Endothelial cell of umbilical vein (primary cell): ENCODE results near the gene PRPF8. TPM values are rescaled to one million over a fixed set of nuclear protein-coding genes. Genes with fewer than 3 reads are reported as not detected.
A peak's percentile ranks its signal among the peaks of the same experiment; 100 is the strongest.

Experiments
- BruUV-seq: library from RNA; stranded (reverse); fragments of 400-500 nt; replicated peaks from 2 replicates; lab custom pipeline; 2021; lab: Mats Ljungman, UMichigan
- CTCF ChIA-PET: fragments of 300-600, 350-600 bp; sonication (Branson Sonifier 250); formaldehyde crosslinking; loops from one replicate; lab custom pipeline; 2021; ENCODE audit warnings: antibody characterized with exemption, inconsistent platforms; lab: Charles Lee
- POLR2A ChIA-PET: fragments of 300-600, 350-600 bp; sonication (Branson Sonifier 250); formaldehyde crosslinking; loops from one replicate; lab custom pipeline; 2021; ENCODE audit warnings: antibody characterized with exemption, inconsistent platforms; lab: Charles Lee
- DNase-seq: peaks from one replicate; pipeline ENCODE4 v3.0.0-alpha.2; 2011; ENCODE audit warnings: low read depth, low spot score
- FAIRE-seq: peaks from 2 replicates; lab custom pipeline; 2011; peaks lifted over from hg19 to GRCh38; lab: Jason Lieb, UNC
- H2AFZ ChIP-seq: 2 replicates; pipeline ENCODE4 v1.6.0; 2012; ENCODE audit warnings: low read depth, low read length, control low read depth, inconsistent platforms
- H3K27ac ChIP-seq: 2 replicates; pipeline ENCODE4 v1.5.1; 2011; ENCODE audit warnings: low read depth, mild to moderate bottlenecking, control low read depth, low read length, moderate library complexity; ENCODE audit not compliant: insufficient read depth
- H3K27me3 ChIP-seq, 2 experiments: 2 replicates each; pipeline versions ENCODE4 v1.6.0 to v1.6.1; 2011; ENCODE audit warnings: low read length in 2 of 2, mixed read lengths in 1 of 2; ENCODE audit not compliant: control insufficient read depth in 2 of 2, insufficient read depth in 2 of 2
- H3K36me3 ChIP-seq, 2 experiments: 2 replicates in 1 of 2; 3 replicates in 1 of 2; pipeline ENCODE4 v1.5.1; 2011; ENCODE audit warnings: low read length in 2 of 2, mild to moderate bottlenecking in 1 of 2, moderate library complexity in 1 of 2; ENCODE audit not compliant: control insufficient read depth in 2 of 2, insufficient read depth in 2 of 2; ENCODE audit errors: extremely low read depth in 1 of 2
- H3K4me1 ChIP-seq: 3 replicates; pipeline ENCODE4 v1.5.1; 2011; ENCODE audit warnings: mild to moderate bottlenecking, low read length; ENCODE audit not compliant: control insufficient read depth, insufficient read depth; ENCODE audit errors: extremely low read depth
- H3K4me2 ChIP-seq: 2 replicates; pipeline ENCODE4 v1.6.1; 2011; ENCODE audit warnings: low read length, control low read depth, mixed read lengths; ENCODE audit not compliant: insufficient read depth
- H3K4me3 ChIP-seq, 3 experiments: fragments of 200-600 bp in 1 of 3; sonication (generic), shearing (Covaris generic) in 1 of 3; replicated peaks in 1 of 3; 2 replicates each; pipeline ENCODE4 v1.5.1; 2011 to 2016; ENCODE audit warnings: control low read depth in 3 of 3, low read length in 3 of 3, mild to moderate bottlenecking in 2 of 3, inconsistent platforms in 1 of 3, low read depth in 1 of 3, moderate library complexity in 1 of 3; ENCODE audit not compliant: insufficient read depth in 1 of 3
- H3K79me2 ChIP-seq: 2 replicates; pipeline ENCODE4 v1.6.0; 2012; ENCODE audit warnings: low read length, inconsistent platforms; ENCODE audit not compliant: control insufficient read depth, insufficient read depth
- H3K9ac ChIP-seq: replicated peaks from 2 replicates; pipeline ENCODE3; 2011; ENCODE audit warnings: low read length, control low read depth; ENCODE audit not compliant: insufficient read depth; ENCODE audit errors: extremely low read depth
- H3K9me1 ChIP-seq: replicated peaks from 3 replicates; pipeline ENCODE4 v1.6.0; 2011; ENCODE audit warnings: mild to moderate bottlenecking, low read length; ENCODE audit not compliant: control insufficient read depth, insufficient read depth; ENCODE audit errors: extremely low read depth
- H3K9me3 ChIP-seq: replicated peaks from 2 replicates; pipeline ENCODE4 v1.5.1; 2012; ENCODE audit warnings: low read length, inconsistent platforms; ENCODE audit not compliant: control insufficient read depth, insufficient read depth
- H4K20me1 ChIP-seq: replicated peaks from 2 replicates; pipeline ENCODE3; 2011; ENCODE audit warnings: mild to moderate bottlenecking, low read length; ENCODE audit not compliant: control insufficient read depth, insufficient read depth; ENCODE audit errors: extremely low read depth
- CTCF ChIP-seq, 2 donors: IDR thresholded peaks; 1 replicate in 1 of 2; 2 replicates in 1 of 2; pipeline ENCODE4 v1.5.1; 2011; ENCODE audit warnings: low read length in 2 of 2, mild to moderate bottlenecking in 2 of 2, moderate library complexity in 2 of 2, control low read depth in 1 of 2, inconsistent platforms in 1 of 2, low read depth in 1 of 2; ENCODE audit not compliant: insufficient read depth in 1 of 2; ENCODE audit errors: extremely low read depth in 1 of 2
- EZH2 ChIP-seq: IDR thresholded peaks from 2 replicates; pipeline ENCODE4 v1.6.1; 2012; ENCODE audit warnings: borderline replicate concordance, low read depth, mild to moderate bottlenecking, moderate library complexity, low read length, inconsistent platforms; ENCODE audit not compliant: severe bottlenecking
- FOS ChIP-seq: IDR thresholded peaks from 2 replicates; pipeline ENCODE4 v1.6.1; 2011; ENCODE audit warnings: mild to moderate bottlenecking, low read length, moderate library complexity, borderline replicate concordance; ENCODE audit not compliant: insufficient read depth
- POLR2A ChIP-seq: IDR thresholded peaks from 2 replicates; pipeline ENCODE4 v1.6.1; 2012; ENCODE audit warnings: low read depth, mild to moderate bottlenecking, control low read depth, low read length
- dilution Hi-C: fragments of 300-500 bp; cut with MboI; formaldehyde crosslinking; loops from one replicate; pipeline ENCODE4 v1.15.0; 2019; ENCODE audit warnings: low sequenced_read_pairs; ENCODE audit not compliant: extremely low pct_ligation_motif_present
- intact Hi-C: fragments of 100-400 bp; cut with micrococcal nuclease; formaldehyde crosslinking; loops from one replicate; pipeline ENCODE4 v1.10.0; 2022
- polyA plus RNA-seq, 4 experiments: library from polyadenylated mRNA; depleted of rRNA in 3 of 4; stranded (reverse) in 3 of 4; unstranded in 1 of 4; fragments of >200 nt; gene quantifications; 2 replicates each; pipeline versions ENCODE4 v1.2.1 to v1.2.3, GENCODE V29; 2011 to 2012; ENCODE audit warnings: missing spikeins in 1 of 4
- total RNA-seq: library from RNA; stranded (reverse); gene quantifications from 2 replicates; pipeline ENCODE4 v1.2.3, GENCODE V29; 2021

PRPF8 gene
- total and polyA plus RNA-seq, 2 donors (not counting 3 experiments of a cell fraction or from before 2014, with no cell fraction given): 215 to 301 TPM

- H2AFZ ChIP-seq: no peak overlapping the region
- POLR2A ChIA-PET: interaction anchor here (0.6 to 3.4 kb wide), 12 partner anchors 32 to 188 kb away, joined by 3 to 16 read pairs (median 4); partner anchors contain the start of genes PITPNA and RILP
These were observed 31.1 kb upstream of the PRPF8 start for GRCh38 chr17:1715803-1716075.

More at GRCh38 chr17:1715803-1716075, 31.1 kb upstream of the PRPF8 start:
- Histone ChIP-seq H3K4me2 (no peak overlapping the region), H3K36me3 (peaks cover 19 to 20% of the 10 kb centered on the region in 2 experiments), H3K9me3 (no peaks in the 10 kb centered on the region), H3K27me3 (no peaks in the 10 kb centered on the region), H3K9me1 (no peaks in the 10 kb centered on the region), H3K4me3 (peak overlapping the region; percentile 57 to 97 (median 76)), H3K27ac (peak overlapping the region; percentile 55), H3K79me2 (peaks cover 41% of the 10 kb centered on the region), H3K9ac (peak overlapping the region; percentile 87), H3K4me1 (peaks cover 37% of the 10 kb centered on the region), H4K20me1 (no peaks in the 10 kb centered on the region)
- no peak for FAIRE-seq
- dilution Hi-C loops: no loop called here
- CTCF ChIA-PET: interaction anchor here (1.5 to 12.8 kb wide), 4 partner anchors 46 to 153 kb away, joined by 3 to 262 read pairs (median 6); partner anchors contain the start of gene PITPNA
- intact Hi-C loops: loop anchor here (2.0 to 10.0 kb wide), 7 partner anchors 47 to 677 kb away; partner anchors contain the start of genes DPH1, PITPNA, SGSM2 and SMYD4
- TF ChIP-seq CTCF (IDR thresholded peaks at IDR 0.05; ENCODE audit: extremely low read depth in 1 of 2, insufficient read depth in 1 of 2, low read depth in 1 of 2, low read length in 2 of 2) (no peak), FOS (no peak), EZH2 (no peak), POLR2A (peak; percentile 9)
- no TSS peak for BruUV-seq
- no peak for DNase-seq
